GM21367 (cell line): ENCODE data around the gene RSKR.
"Not testable (repeated sequence)": the region's sequence is repeated elsewhere in the genome, so short reads cannot be mapped to it uniquely, and the experiment has no call there.

ENCODE experiments used
- ATAC-seq: cut with Tn5 transposase; IDR thresholded peaks from one replicate; pipeline ENCODE4 v1.9.1; 2021; ENCODE audit not compliant: unreplicated experiment

Gene RSKR

GRCh38 chr17:28613931-28614381, at the start of gene RSKR:
TSS of gene RSKR (minus strand) at chr17:28614185. CDS start at chr17:28614161, 24 bp downstream.
- ATAC-seq, result no peak

DNA sequence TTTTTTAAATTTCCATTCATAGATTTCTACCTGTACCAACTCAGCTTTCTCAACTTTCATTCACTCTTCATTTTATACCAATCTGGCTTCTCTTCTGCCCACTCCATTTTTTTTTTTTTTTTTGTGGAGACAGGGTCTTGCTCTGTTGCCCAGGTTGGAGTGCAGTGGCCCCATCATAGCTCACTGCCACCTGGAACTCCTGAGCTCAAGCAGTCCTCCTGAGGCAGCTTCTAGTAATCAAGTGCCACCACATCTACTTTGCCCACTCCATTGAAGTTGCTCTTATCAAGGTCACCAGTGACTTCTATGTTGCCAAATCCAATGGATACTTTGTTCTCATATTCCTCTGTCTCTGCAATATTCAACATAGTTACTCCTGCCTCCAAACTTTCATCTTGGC, 49.7 kb upstream of the RSKR start:
- ATAC-seq, result no peak

DNA sequence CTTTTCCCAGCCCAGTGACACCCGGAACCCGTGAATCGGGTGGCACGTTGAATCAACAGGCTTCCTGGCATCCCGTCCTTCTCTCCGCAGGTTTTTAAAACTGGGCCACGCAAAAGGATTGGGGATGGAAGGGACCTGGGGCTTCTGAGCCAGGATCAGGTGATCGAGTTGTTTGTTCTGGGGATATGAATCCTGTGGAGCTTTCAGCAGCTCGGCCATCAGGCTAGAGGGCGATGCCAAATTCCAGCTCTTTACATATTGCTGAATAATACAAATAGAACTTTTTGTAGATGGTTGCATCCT, 48.5 kb upstream of the RSKR start:
- peak; percentile 6 for ATAC-seq

DNA sequence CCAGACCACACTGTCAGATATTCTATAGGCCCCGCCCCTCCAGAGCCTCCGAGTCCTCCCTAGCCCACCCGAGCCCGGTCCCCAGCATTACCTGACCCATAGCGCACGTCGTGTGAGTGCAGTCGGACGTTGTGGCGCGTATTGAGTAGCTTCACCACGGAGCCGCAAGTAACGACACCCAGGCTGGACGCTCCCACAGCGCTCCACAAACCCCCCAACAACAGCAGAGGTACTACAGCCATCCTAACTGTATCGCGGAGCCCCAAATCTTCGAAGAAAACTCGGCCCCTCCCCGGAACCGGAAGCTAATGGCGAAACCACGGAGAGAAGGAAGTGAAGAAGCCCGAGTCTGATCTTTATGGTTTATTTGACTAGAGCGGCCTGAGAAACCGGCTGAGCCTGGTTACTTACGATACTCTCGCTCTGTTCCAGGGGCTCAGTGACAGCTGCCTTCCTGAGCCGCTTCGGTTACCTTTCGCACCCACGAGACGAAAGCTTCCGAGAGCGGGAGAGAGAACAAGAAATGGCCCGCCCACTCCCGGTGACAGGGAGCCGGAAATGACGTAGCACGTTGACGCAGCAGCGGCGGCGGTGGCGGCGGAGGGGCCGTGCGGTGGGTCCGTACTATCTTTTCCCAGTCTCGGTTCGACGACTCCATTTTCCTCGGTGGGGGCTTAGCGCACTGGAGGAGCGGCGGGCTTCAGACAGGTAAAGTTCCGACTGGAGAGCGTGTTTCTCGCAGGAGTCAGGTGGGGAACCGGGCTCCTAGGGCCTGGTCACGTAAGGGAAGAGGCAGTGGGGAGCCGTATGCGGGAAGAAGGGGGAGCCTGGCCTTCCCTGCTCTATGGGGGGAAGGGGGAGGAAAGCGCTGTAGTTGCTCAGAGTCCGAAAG, 47.9 kb upstream of the RSKR start, which contains the start of the genes SDF2 and SUPT6H:
Gene SDF2, minus strand, starts transcription at position 272 of the 892 bp plus-strand sequence. Its CDS starts 30 bp downstream, at position 242.
Gene SUPT6H, plus strand, starts transcription at position 571 of the 892 bp plus-strand sequence. CDS start 11,197 bp downstream, outside the sequence.
- ATAC-seq, result peak; percentile 59

- not testable (repeated sequence) for ATAC-seq
Observed at GRCh38 chr17:28659497-28659881, 45.5 kb upstream of the RSKR start.

DNA sequence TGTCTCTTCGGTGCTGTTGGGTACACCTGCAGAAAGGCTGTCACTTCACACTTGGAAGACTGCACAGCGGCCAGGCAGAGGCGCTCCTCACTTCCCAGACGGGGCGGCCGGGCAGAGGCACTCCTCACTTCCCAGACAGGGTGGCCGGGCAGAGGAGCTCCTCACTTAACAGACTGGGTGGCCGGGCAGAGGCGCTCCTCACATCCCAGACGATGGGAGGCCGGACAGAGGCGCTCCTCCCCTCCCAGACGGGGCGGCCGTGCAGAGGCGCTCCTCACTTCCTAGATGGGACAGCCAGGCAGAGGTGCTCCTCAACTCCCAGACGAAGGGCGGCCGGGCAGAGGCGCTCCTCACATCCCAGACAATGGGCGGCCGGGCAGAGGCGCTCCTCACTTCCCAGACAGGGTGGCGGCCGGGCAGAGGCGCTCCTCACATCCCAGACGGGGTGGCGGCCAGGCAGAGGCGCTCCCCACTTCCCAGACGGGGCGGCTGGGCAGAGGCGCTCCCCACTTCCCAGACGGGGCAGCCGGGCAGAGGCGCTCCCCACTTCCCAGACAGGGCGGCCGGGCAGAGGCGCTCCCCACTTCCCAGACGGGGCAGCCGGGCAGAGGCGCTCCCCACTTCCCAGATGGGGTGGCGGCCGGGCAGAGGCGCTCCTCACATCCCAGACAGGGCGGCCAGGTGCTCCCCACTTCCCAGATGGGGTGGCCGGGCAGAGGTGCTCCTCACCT, 44.9 kb upstream of the RSKR start:
- ATAC-seq, result not testable (repeated sequence)

- not testable (repeated sequence) for ATAC-seq
Observed at GRCh38 chr17:28658342-28658741, 44.4 kb upstream of the RSKR start.

DNA sequence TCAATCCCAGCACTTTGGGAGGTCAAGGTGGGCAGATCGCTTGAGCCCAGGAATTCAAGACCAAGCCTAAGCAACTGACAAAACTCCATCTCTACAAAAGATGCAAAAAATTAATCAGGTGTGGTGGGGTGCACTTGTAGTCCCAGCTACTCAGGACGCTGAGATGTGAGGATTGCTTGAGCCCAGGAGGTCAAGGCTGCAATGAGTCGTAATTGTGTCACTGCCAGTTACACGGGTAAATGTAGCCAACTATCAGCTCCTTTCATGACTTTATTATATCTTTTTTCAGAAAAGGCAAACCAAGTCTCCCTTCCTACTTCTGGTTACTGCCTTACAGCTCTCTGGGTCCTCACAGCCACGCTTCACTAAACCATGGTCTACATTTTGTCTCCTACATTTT, 43.8 kb upstream of the RSKR start:
- ATAC-seq, result no peak

DNA sequence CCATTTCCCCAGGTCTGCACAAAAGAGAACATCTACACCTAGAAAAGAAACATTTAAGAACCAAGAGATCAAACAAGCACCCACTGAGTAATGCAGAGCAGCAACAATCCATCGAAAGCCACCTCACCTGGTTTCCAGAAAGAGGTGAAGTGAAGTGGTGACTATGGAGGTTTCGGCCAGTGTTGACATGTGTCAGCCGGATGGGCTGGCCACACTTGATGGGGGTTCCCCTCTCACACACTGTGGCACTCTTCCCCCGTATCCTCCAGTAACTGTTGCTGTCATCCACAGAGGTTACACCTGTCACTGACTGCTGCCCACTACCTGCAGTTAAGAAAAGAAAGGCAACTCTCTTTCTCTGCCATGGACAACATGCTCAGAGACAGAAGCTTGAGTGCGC, 41.2 kb upstream of the RSKR start:
- ATAC-seq, result no peak

DNA sequence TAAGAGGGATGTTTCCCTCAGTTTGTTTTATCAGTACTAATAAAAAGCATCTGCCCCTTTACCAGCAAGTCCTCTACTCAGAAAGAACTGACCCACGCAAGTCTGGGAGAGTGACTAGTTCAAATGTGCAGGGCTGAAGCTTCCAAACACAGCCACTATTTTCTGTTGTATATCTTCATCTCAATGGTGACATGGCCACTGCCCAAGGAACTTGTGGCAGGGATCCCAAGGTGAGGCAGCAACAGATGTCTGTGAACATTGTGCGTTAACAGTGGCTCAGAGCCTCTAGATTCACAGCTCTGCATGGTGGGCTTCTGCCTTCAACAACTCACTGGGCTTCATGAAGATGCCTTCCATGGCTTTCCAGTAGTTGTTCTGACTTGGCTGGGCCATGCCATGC, 34.7 kb upstream of the RSKR start:
- ATAC-seq, result no peak

GRCh38 chr17:28646039-28646754, 32.2 kb upstream of the RSKR start:
- ATAC-seq, result no peak

DNA sequence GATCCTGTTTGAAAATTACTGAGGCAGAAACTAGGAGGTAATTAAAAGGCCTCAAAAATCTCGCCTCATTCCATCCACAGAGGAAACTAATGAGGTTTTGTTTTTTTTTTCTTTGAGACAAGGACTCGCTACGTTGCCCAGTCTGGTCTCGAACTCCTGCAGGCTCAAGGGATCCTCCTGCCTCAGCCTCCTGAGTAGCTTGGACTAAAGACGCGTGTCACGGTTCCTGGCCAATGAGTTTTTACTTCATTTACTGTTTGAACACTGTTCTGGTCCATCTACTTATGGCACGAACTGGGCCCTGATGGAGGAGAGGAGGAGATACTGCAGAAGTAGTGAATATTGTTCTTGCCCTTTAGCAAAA, 31.6 kb upstream of the RSKR start:
- ATAC-seq, result no peak

- ATAC-seq, result peak; percentile 76
Observed at GRCh38 chr17:28644787-28645575, 31.0 kb upstream of the RSKR start, which contains the start of gene BLTP2. TSS of gene BLTP2 (minus strand) at chr17:28645158. CDS start at chr17:28645056, 102 bp downstream.

GRCh38 chr17:28643983-28644786, 30.2 kb upstream of the RSKR start:
- no peak for ATAC-seq

- no peak for ATAC-seq
Observed at GRCh38 chr17:28641579-28641978, 27.6 kb upstream of the RSKR start.

- ATAC-seq, result no peak
Observed at GRCh38 chr17:28635506-28635905, 21.5 kb upstream of the RSKR start.

- no peak for ATAC-seq
Observed at GRCh38 chr17:28634206-28634865, 20.4 kb upstream of the RSKR start.

- ATAC-seq, result no peak
Observed at GRCh38 chr17:28626818-28627217, 12.8 kb upstream of the RSKR start.

GRCh38 chr17:28624148-28624547, 10.2 kb upstream of the RSKR start:
- ATAC-seq, result no peak
